ENCODE results near the gene ATXN7L2.
A peak's percentile ranks its signal among the peaks of the same experiment; 100 is the strongest.

Gene ATXN7L2

DNA sequence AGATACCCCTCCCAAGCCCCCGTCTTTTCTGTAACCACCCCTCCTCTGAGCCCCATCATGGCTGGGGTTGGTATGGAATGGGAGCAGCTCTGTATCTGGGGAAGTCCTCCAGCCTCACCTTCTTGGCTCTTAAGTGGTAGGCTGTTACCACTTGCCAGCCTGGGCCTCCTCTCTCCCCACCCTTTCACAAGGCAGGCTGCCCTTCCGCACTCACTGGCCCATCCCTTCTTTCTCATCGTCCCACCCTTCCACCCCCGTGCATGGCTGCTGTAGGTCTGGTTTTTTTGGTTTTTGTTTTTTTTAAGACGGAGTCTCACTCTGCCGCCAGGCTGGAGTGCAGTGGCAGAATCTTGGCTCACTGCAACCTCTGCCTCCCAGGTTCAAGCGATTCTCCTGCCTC is 15.4 kb downstream of the ATXN7L2 start:
- no peak overlapping the region for H3K4me3 ChIP-seq (ENCODE audit: low read length)
- TF ChIP-seq ZNF274 (IDR thresholded peaks at IDR 0.05; ENCODE audit: low read depth, low read length) = no peak

DNA sequence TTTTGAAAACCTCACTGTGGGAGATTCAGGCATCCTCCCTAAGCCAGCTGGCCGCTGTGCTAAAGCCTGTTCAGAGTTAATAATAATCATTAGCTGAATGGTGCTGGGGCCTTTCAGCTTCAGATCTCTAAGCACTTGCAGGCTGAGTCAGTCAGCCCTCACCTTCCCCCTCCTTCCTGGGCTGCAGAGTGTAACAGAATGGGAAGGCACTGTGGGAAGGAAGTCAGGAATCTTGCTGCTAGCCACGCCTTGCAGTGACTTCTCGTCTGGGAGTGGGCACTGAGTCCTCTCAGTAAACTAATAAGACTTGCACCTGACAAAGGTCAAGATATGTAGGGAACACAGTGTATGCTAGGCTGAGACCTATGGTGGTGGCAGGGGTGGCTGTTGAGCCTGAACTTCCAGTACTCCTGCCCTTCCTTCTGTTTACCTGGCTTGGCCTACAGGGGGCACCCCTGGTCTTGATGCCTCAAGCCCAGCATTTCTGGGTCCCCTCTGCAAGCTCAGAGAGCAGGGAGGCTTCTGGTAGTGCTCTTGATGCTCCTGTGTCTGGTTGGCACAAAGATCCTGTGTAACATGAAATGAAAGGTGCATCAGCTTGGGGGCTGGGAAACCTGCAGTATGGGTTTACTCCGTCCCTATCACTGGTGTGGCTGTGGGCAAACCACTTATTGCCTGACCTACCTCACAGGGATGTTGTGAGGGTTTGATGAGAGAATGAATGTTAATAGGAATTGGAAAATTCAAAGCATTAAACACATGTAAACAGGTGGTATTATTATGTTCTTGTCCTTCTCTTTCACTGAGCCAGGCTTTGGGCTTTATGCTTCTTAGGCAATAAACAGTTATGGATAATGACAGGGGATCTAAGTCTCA is 16.2 kb downstream of the ATXN7L2 start:
- no peak overlapping the region for H3K4me3 ChIP-seq (ENCODE audit: low read length)
- TF ChIP-seq ZNF274 (IDR thresholded peaks at IDR 0.05; ENCODE audit: low read depth, low read length) = no peak

DNA sequence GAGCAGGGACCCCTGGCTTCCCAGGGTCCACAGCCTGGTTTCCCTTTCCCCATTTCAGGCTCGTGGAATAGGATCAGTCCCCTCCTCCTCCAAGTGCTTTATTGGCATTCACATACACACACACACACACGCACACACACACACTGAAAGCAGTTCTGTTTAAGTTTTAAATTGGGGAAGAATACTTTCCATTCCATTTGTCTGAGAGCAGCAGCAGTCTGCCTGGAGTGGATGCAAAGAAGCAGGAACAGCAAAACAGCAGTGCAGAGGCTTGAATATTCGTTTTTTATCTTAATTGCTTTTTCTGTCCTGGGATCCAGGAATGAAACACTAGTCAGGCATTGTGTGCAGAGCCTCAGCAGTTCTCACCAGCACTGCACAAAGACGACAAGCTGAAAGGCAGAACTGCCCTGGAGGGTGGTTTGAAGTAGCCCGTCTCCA is 17.3 kb downstream of the ATXN7L2 start:
- no peak for TF ChIP-seq ZNF274 (IDR thresholded peaks at IDR 0.05; ENCODE audit: low read depth, low read length)

DNA sequence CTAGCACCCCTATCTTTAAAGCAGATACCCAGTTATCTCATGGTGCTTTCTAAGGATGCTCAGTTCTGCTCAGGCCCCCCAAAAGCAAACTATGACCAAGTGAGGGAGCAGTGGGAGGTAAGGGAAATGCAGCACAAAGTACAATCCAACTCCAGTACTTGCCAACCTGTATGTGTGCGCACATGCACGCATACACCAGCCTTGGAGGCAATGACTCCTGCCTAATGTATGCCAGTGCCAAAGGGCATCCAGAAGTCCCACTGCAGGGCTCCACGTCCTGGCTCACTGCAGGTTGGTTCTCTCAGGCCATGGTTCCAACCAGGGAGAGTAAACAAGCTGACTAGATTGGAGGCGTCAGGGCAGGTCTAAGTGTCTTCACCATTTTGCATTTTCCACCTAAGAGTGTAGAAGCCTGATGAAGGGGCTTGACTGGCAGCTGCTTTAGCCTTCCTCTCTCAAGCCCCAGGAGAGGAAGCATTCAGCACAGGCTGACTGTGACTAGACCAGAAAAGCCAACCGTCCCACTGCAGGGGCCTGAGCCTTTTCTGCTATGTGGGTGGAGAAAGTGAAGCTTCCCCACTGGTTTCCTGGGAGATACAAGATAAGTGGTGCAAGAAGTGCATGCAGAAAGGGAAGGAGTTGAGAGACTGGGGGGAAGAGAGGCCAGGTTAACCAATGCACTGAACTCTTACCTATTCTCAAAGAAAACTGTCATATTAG is 18.1 kb downstream of the ATXN7L2 start:
- no peak for TF ChIP-seq ZNF274 (IDR thresholded peaks at IDR 0.05; ENCODE audit: low read depth, low read length)
- H3K4me3 ChIP-seq (ENCODE audit: low read length) = no peak overlapping the region

More for the DNA sequence above, 17.3 kb downstream of the ATXN7L2 start:
- H3K4me3 ChIP-seq (ENCODE audit: low read length) = no peak overlapping the region

DNA sequence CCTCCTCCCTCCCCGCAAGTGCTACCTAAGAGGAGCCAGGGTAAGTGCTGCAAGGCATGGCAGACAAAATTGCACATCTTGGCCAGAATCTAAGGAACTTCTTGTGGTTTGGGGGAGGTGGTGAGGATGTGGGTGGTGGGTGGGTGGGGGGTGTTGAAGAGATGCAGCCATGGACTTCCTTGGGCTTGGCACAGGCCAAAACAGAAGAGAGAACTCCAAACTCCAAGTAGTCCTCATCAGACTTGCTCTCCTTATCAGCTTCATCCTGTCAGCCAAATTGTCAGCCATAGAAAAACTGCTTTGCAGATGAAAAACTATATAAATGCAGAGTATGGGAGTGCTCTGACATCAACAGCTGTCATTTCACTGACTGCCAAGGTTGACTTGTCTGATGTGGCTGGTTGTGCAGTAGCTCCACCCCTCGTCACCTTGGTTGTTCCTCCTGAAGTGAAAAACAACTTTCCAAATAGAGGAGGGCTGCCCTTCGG is 18.7 kb downstream of the ATXN7L2 start:
- no peak overlapping the region for H3K4me3 ChIP-seq (ENCODE audit: low read length)
- TF ChIP-seq ZNF274 (IDR thresholded peaks at IDR 0.05; ENCODE audit: low read depth, low read length) = no peak

DNA sequence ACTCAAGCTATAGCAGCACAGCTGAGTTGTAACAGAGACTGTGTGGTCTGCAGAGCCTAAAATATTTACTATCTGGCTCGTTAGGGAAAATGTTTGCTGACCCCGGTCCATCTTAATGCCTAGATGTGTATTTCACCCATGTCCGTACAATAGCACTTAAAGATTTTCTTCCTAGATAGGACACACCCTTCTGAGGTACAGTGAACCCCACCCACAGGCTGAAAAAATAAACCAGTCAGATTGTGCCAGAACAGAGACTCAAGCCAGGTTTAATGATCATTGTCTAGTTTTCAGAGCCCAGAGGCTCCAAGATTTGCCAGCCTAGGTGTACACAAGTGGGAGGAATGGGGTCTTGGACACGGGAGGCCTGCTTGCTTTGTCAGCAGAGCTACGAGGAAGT is 20.2 kb downstream of the ATXN7L2 start:
- H3K4me3 ChIP-seq (ENCODE audit: low read length) = no peak overlapping the region
- no peak for TF ChIP-seq ZNF274 (IDR thresholded peaks at IDR 0.05; ENCODE audit: low read depth, low read length)

DNA sequence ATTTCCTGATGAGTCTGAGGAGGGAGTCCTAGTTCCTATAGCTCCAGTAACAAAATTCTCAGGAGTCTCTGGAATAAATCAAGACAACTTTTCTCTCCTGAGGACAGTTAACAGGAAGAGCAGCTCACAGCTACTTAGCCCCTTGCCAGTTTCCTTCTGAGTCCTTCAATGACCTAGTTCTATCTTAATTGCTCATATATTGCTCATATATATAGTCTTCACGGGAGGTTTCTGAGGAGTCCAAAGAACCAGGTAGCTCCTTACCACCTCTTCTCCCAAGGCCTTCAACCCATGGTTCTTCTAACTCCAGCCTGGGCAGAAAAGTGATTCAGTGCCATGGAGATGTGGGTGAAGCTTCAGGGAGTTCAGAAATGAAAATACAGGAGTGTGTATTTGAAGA is 21.3 kb downstream of the ATXN7L2 start:
- no peak overlapping the region for H3K4me3 ChIP-seq (ENCODE audit: low read length)
- no peak for TF ChIP-seq ZNF274 (IDR thresholded peaks at IDR 0.05; ENCODE audit: low read depth, low read length)

DNA sequence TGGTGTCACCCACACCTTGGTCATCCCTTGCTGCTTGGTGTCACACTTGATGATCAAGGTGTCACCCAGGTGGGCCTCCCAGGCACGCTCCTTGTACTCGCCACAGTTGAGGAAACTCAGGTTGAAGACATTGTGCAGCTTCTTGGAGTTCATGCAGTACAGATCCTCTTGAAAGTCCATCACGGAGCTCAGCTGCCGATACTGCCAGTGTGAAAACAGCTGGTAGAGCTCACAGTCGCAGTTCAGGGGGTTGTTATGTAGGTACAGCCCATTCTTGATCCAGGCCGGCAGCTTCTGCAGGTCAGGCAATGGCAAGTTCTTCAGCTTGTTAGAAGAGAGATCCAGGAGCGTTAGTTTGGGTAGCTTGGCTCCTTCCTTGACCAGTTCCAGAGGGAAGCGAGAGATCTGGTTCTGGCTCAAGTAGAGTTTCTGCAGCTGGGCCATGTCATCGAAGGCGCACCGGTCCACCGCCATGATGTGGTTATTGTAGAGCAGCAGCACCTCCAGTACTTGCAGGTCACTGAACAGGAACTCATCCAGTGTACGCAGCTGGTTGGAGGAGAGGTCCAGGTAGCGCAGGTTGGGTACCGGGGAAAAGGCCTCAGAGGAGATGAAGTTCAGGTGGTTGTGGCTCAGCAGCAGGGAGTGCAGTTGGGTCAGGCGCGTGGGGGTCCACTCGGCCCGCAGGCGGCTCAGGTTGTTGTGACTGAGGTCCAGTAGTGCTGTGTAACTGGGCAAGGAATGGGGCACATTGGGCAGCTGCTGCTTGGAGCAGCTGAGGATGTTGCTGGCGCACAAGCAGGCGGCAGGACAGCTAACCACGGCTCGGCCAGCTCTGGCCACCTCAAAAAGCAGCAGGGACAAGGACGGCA is 24.5 kb downstream of the ATXN7L2 start:
- TF ChIP-seq ZNF274 (IDR thresholded peaks at IDR 0.05; ENCODE audit: low read depth, low read length) = no peak
- no peak overlapping the region for H3K4me3 ChIP-seq (ENCODE audit: low read length)

DNA sequence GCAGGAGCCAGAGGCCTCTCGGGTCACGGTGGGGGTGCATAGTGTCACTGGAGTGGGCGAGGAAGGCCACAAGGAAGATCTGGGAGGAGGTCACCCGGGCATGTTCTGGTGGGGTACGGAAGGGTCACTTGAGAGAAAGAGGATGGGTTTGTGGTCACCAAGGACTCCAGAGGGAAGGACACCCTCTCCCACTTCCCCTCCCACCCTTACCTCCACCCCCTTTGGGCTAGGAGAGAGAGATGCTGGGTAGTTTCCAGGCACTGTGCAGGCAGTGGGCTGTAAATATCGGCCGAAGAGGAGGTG is 25.1 kb downstream of the ATXN7L2 start:
- no peak overlapping the region for H3K4me3 ChIP-seq (ENCODE audit: low read length)

DNA sequence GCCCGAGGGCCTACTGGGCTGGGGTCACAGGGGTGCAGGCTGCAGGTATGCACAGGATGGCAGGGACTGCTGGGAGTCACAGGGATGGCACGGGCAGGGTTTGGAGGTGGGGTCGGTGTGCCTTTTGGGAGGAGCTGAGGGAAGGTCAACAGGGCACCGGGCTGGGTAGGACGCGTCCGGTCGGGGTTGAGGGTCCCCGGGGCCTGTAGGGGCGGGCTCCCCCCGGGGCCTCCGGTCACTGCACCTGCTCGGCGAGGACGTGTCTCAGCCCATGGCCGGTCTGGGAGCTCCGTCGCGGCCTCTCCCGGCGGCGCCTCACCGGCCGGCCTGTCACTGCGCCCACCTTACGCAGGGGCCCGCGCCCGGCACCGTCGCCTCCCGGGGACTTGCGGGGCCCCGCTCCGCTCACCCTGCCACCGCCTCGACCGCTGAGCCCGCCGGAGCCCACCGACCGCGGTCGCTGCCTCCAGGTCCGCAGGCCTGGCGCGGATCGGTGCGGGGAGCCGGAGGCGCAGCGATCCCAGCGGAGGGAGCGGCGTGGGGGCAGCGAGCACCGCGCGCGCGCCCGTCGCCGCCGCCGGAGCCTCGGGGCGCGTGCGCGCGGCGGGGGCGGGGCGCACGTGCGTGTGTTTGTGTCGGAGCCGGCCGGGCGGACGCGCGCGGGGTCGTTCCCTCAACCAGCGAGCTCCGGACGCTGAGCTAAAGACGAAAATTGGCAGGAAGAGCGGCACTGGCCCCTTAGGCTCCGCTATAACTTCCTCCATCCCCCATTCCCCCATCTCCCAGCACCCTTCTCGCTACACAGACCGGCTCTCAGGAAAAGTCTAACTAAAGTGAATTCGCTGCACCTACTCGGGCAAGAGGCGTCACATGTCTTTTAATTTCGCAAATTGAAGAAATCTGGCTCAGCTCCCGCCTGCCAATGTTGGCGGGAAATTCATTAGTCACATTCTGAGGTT is 25.8 kb downstream of the ATXN7L2 start, which contains the start of gene AMIGO1:
TSS of gene AMIGO1 (minus strand) at position 552 of the 959 bp plus-strand sequence. CDS start 815 bp downstream, outside the sequence.
- no peak for TF ChIP-seq ZNF274 (IDR thresholded peaks at IDR 0.05; ENCODE audit: low read depth, low read length)
- peak within 1 kb of the TSS; percentile 68 for H3K4me3 ChIP-seq (ENCODE audit: low read length)

More for the DNA sequence above, 25.1 kb downstream of the ATXN7L2 start:
- no peak for TF ChIP-seq ZNF274 (IDR thresholded peaks at IDR 0.05; ENCODE audit: low read depth, low read length)

DNA sequence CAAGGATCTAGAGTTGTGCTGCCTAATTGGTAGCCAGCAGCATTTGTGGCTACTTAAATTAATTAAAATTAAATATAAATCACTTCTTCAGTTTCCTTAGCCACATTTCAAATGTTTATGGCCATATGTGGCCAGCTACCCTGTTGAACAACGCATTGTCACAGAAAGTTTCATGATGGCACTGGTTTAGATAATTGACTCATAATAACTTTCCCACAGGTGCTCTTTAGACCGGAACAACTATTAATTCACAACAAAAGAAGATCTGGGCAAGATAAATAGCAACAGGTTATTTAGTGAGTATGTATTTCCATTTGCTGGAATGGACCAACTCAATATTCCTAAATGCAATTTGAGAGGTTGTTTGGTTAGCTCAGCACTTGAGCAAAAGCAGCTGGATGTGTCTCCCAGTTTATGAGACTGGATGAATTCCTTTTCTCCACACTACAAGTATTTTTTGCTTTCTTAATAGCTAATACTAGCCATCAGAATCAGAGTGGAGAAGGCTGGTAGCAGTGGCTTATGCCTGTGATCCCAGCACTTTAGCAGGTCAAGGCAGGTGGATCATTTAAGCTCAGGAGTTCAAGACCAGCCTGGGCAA is 29.5 kb downstream of the ATXN7L2 start:
- TF ChIP-seq ZNF274 (IDR thresholded peaks at IDR 0.05; ENCODE audit: low read depth, low read length) = no peak
- H3K4me3 ChIP-seq (ENCODE audit: low read length) = no peak overlapping the region

DNA sequence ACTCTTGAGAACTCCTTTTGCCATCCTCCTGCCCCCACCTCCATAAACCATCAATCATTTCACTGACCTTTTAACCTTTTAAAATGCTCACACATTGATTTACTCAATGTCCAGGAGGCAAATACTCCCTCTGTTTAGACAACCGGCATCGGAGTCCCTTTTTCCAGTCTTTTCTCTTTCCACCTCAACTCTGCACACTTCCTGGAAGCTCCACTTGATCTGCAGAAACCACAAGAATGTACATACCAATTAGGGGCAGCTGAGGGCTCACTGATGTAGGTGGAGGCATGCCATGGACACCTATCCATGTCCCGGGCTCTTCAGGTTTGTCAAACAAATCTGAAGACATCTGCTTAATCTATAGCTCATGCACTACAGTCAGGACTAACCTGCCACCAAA is 31.1 kb downstream of the ATXN7L2 start:
- H3K4me3 ChIP-seq (ENCODE audit: low read length) = no peak overlapping the region
- no peak for TF ChIP-seq ZNF274 (IDR thresholded peaks at IDR 0.05; ENCODE audit: low read depth, low read length)

DNA sequence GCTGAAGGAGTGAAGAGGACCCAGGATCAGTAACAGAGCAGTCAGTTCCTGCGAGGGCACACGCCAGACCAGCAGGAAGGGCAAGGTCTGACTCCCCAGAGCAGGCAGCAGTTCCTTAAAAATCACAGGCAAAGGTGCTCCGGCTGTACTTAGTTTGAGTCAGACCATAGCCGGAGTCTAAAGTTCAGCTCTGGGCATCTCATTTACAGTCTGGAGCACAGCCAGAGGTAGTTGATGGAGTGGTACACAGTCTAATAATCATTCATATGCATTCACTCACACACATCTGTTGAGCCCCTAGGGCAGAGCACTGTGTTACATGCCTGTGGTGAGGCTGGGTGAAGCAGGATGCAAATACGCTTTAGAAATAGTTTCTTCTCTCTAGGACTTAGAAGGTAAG is 33.2 kb downstream of the ATXN7L2 start:
- TF ChIP-seq ZNF274 (IDR thresholded peaks at IDR 0.05; ENCODE audit: low read depth, low read length) = no peak
- no peak overlapping the region for H3K4me3 ChIP-seq (ENCODE audit: low read length)
